MM.1S (cell line): Measurements from ENCODE around the gene FMN2.

Source experiments
- EZH2 ChIP-seq: fragments of 300-600 bp; sonication (generic); optimal IDR thresholded peaks from 2 replicates; pipeline ENCODE3; 2017; ENCODE audit warnings: low read depth, mild to moderate bottlenecking, antibody characterized with exemption, low read length, mixed read lengths
- EZH2phosphoT487 ChIP-seq: fragments of 300-600 bp; sonication (generic); IDR thresholded peaks from 2 replicates; pipeline ENCODE4 v1.6.1; 2018; ENCODE audit warnings: antibody characterized with exemption, low read length
- TF ChIP-seq, protein P1 (sequence below): fragments of 300-600 bp; sonication (generic); IDR thresholded peaks from 2 replicates; pipeline ENCODE4 v1.5.1; 2016; ENCODE audit warnings: antibody characterized with exemption, low read length, mixed read lengths

DNA sequence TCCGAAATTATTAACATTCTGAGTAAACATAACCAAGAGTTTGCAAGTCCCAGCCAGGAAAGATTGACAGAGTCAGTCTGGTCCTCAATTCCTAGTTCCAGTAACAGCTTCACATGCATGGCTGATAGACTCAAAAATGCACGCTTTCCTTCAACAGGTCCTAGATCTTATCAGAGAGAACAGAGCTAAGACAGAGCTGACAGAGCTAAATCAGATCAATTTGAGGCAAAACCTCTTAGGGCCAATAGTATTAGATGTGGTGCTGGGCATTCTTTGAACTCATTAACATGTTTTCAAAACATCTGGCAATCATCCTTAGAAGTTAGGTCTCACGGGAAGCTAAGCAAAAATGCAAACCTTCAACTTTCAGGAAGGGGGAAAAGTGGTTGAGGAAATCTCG, 406.2 kb downstream of the FMN2 start:
- TF ChIP-seq EZH2 (no peak), EZH2phosphoT487 (no peak)
- TF ChIP-seq, protein P1, sequence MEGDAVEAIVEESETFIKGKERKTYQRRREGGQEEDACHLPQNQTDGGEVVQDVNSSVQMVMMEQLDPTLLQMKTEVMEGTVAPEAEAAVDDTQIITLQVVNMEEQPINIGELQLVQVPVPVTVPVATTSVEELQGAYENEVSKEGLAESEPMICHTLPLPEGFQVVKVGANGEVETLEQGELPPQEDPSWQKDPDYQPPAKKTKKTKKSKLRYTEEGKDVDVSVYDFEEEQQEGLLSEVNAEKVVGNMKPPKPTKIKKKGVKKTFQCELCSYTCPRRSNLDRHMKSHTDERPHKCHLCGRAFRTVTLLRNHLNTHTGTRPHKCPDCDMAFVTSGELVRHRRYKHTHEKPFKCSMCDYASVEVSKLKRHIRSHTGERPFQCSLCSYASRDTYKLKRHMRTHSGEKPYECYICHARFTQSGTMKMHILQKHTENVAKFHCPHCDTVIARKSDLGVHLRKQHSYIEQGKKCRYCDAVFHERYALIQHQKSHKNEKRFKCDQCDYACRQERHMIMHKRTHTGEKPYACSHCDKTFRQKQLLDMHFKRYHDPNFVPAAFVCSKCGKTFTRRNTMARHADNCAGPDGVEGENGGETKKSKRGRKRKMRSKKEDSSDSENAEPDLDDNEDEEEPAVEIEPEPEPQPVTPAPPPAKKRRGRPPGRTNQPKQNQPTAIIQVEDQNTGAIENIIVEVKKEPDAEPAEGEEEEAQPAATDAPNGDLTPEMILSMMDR = no peak
